AG09309 (cell line): ENCODE data around the gene CEP83.

ENCODE experiments used
- DNase-seq: peaks from one replicate; pipeline ENCODE4 v3.0.0-alpha.2; 2010; ENCODE audit warnings: low read depth
- H3K4me3 ChIP-seq: 2 replicates; pipeline ENCODE4 v1.5.1; 2011; ENCODE audit warnings: mild to moderate bottlenecking, low read depth, low read length, moderate library complexity; ENCODE audit not compliant: control insufficient read depth
- TF ChIP-seq, protein P1 (sequence below): IDR thresholded peaks from 2 replicates; pipeline ENCODE4 v1.5.1; 2011; ENCODE audit warnings: mild to moderate bottlenecking, low read depth, low read length, inconsistent platforms; ENCODE audit not compliant: insufficient read depth, control insufficient read depth; ENCODE audit errors: missing control alignments

CEP83 gene

DNA sequence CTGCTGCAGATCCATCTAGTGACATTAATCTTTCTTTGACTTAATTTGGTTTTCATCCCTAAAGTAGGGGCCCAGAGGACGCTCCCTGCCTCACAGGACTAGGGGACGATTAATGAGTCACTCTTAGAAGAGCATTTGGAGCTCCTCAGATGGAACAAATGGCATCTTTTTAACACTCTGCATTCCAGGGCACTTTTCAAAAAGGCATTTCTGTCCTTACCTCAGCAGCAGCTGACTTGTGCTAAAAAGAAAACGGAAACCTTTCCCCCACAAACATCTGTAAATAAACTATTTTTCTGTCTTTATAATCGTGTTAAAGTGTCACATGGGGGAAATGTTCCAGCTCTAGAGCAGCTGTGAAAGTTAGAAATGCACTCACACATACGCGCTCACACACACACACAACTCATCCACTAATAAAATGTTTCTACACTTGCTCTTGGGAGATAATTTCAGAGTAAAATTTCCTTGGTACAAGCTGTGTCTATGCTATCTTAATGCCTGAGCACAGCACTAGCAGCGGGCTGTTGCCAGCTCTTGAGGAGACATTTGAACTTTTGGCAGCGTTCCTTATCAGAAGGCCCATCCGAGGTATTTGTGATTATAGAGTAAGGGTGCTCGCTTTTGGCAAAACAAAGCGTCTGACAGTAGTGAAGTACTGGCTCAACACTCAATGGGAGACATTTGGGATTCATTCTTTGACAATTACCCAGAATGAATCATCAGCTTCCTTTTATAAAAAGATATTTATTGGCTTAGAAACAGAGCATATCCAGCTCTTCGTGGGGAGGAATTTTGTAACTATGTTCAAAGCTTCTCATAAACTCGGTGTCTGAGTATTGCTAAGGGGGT is 170.0 kb downstream of the CEP83 start:
- TF ChIP-seq, protein P1, sequence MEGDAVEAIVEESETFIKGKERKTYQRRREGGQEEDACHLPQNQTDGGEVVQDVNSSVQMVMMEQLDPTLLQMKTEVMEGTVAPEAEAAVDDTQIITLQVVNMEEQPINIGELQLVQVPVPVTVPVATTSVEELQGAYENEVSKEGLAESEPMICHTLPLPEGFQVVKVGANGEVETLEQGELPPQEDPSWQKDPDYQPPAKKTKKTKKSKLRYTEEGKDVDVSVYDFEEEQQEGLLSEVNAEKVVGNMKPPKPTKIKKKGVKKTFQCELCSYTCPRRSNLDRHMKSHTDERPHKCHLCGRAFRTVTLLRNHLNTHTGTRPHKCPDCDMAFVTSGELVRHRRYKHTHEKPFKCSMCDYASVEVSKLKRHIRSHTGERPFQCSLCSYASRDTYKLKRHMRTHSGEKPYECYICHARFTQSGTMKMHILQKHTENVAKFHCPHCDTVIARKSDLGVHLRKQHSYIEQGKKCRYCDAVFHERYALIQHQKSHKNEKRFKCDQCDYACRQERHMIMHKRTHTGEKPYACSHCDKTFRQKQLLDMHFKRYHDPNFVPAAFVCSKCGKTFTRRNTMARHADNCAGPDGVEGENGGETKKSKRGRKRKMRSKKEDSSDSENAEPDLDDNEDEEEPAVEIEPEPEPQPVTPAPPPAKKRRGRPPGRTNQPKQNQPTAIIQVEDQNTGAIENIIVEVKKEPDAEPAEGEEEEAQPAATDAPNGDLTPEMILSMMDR, result no peak
- peak; percentile 89 for DNase-seq
- no peak overlapping the region for H3K4me3 ChIP-seq

- TF ChIP-seq, protein P1, result no peak
- DNase-seq, result no peak
- H3K4me3 ChIP-seq, result no peak overlapping the region
Observed at GRCh38 chr12:94287245-94287628, 172.4 kb downstream of the CEP83 start.

- TF ChIP-seq, protein P1, result no peak
- DNase-seq, result no peak
- H3K4me3 ChIP-seq, result no peak overlapping the region
Observed at GRCh38 chr12:94286583-94287244, 173.0 kb downstream of the CEP83 start.

DNA sequence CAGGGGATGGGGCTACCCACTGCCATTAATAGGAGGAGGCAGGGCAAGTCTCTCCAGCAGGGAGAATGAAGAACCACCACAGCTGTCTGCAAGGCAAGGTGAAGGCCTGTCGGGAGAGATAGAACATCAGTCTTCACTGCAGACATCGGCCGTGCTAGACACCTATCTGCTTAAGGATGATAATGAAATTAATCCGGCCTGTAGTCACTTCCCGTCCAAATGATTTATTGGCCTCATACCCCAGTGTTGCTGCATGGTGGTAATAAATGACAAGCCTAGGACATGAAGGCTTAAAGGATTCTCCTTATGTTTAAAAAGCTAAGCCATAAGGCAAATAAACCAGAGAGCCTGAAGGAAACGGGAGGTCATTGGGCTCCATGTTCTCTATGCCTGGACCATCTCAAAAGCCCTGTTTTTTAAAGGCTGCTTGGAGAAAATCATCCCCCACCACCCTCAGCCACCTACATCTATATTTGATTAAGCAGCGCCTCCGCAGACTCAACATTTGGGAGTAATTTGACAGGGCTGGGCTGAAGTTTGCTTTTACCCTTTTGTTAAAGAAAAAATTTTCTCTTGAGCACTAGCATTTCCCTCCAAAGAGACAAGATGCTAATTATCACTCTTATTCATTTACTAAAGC is 173.6 kb downstream of the CEP83 start:
- H3K4me3 ChIP-seq, result no peak overlapping the region
- TF ChIP-seq, protein P1, result no peak
- no peak for DNase-seq

DNA sequence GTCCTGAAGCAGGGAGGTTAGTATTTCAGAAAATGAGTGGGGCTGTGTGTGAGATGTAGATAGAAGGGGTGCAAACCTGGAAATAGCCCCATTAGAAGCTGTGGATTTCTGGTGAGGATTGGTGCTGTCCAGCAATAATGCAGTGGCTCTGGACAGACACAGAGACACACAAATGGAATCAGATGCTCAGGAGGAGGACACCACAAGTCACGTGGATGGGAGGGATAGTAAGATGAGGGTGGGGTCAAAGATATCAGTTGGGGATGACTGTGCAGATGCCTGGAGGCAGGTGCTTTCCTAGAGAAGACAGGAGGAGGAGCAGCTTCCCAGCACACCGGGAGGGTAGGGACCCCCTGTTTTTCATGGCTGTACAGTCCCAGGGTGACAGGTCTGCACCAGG is 174.8 kb downstream of the CEP83 start:
- no peak overlapping the region for H3K4me3 ChIP-seq
- TF ChIP-seq, protein P1, result no peak
- DNase-seq, result no peak

GRCh38 chr12:94284046-94284445 is 175.6 kb downstream of the CEP83 start:
- no peak overlapping the region for H3K4me3 ChIP-seq
- no peak for DNase-seq
- TF ChIP-seq, protein P1, result no peak
